Left cardiac atrium (tissue), 4 donors: Measurements from ENCODE around the gene COL4A1. TPM values are rescaled to one million over a fixed set of nuclear protein-coding genes. Genes with fewer than 3 reads are reported as not detected.
A peak's percentile ranks its signal among the peaks of the same experiment; 100 is the strongest.
"Not testable (repeated sequence)": the region's sequence is repeated elsewhere in the genome, so short reads cannot be mapped to it uniquely, and the experiment has no call there.

ENCODE experiments used
- ATAC-seq, 2 donors: fragments of 200-7000 bp; cut with Tn5 transposase; one replicate each; pipeline ENCODE4 v1.9.1; 2020; ENCODE audit warnings: mild to moderate bottlenecking in 2 of 2, moderate library complexity in 2 of 2
- DNase-seq: peaks from one replicate; pipeline ENCODE4 v3.0.0-alpha.2; 2020
- intact Hi-C, 2 donors: fragments of 100-400 bp; cut with DNase I; formaldehyde crosslinking; loops; one replicate each; pipeline versions ENCODE4 v1.14.1 to v1.15.1; 2022 to 2023
- total RNA-seq, 2 donors: library from RNA; stranded (reverse); fragmentation: NEBNext Ultra II Directional; extraction: Animal tissue kit (Norgen Biotek cat#: 25700); gene quantifications; one replicate each; pipeline ENCODE4 v1.2.1, GENCODE V29; 2021
- donor health status: DM: no; HTN: yes; CAD: no.
- donor health status: DM: no; HTN: yes; CAD: no; lungs with severe emphysema.
- donor health status: DM: yes; HTN: yes; CAD: no.
- donor health status: Dilated cardiomyopathy.

Gene COL4A1
- total RNA-seq, 2 donors from 2014 or later, result 210 to 456 TPM

- intact Hi-C loops, result no loop called here
- no peak for ATAC-seq
- DNase-seq, result no peak
Observed at GRCh38 chr13:110114316-110114715, 192.6 kb downstream of the COL4A1 start.

GRCh38 chr13:110113284-110113764 is 193.6 kb downstream of the COL4A1 start:
- DNase-seq (no peak), ATAC-seq (no peak)
- intact Hi-C loops, result no loop called here

- intact Hi-C loops, ATAC-seq, DNase-seq: not testable (repeated sequence)
Observed at GRCh38 chr13:110112379-110112778, 194.6 kb downstream of the COL4A1 start.

- no peak for ATAC-seq
- intact Hi-C loops, result no loop called here
- DNase-seq, result no peak
Observed at GRCh38 chr13:110110783-110111182, 196.2 kb downstream of the COL4A1 start.

GRCh38 chr13:110109910-110110309 is 197.0 kb downstream of the COL4A1 start:
- intact Hi-C loops, result loop anchor here (5.0 to 10.0 kb wide), 4 partner anchors 225 to 1148 kb away; partner anchors contain the start of gene IRS2 (in 2 of the 2)
- DNase-seq, result peak; percentile 85
- peak; percentile 79 to 95 for ATAC-seq

GRCh38 chr13:110109140-110109783 is 197.7 kb downstream of the COL4A1 start:
- intact Hi-C loops, result loop anchor here (5.0 to 10.0 kb wide), 4 partner anchors 224 to 1147 kb away; partner anchors contain the start of gene IRS2 (in 2 of the 2)
- DNase-seq, result no peak
- ATAC-seq, result peak in 1 of 2 donors; percentile 2

- intact Hi-C loops, result loop anchor here (5.0 to 10.0 kb wide), 4 partner anchors 224 to 1146 kb away; partner anchors contain the start of gene IRS2 (in 2 of the 2)
- peak; percentile 92 to 93 for ATAC-seq
Observed at GRCh38 chr13:110108348-110109139, 198.4 kb downstream of the COL4A1 start.

GRCh38 chr13:110107568-110108347 is 199.2 kb downstream of the COL4A1 start:
- intact Hi-C loops, result loop anchor here (5.0 to 10.0 kb wide), 4 partner anchors 223 to 1145 kb away; partner anchors contain the start of gene IRS2 (in 2 of the 2)

More at GRCh38 chr13:110108348-110109139, 198.4 kb downstream of the COL4A1 start:
- peak; percentile 85 for DNase-seq

GRCh38 chr13:110106726-110107125 is 200.2 kb downstream of the COL4A1 start:
- intact Hi-C loops, result loop anchor here (5.0 to 10.0 kb wide), 4 partner anchors 222 to 1144 kb away; partner anchors contain the start of gene IRS2 (in 2 of the 2)
- ATAC-seq (peak; percentile 47 to 58), DNase-seq (peak; percentile 63)

More at GRCh38 chr13:110107568-110108347, 199.2 kb downstream of the COL4A1 start:
- ATAC-seq (no peak), DNase-seq (no peak)

- intact Hi-C loops, result loop anchor here (5.0 to 10.0 kb wide), 4 partner anchors 220 to 1143 kb away; partner anchors contain the start of gene IRS2 (in 2 of the 2)
- ATAC-seq (no peak), DNase-seq (no peak)
Observed at GRCh38 chr13:110105136-110105535, 201.8 kb downstream of the COL4A1 start.

- DNase-seq (no peak), ATAC-seq (no peak)
- intact Hi-C loops, result loop anchor here (10.0 kb wide), 2 partner anchors 219 to 319 kb away; partner anchors contain the start of gene IRS2 (in 1 of the 2)
Observed at GRCh38 chr13:110103534-110103933, 203.4 kb downstream of the COL4A1 start.

- no peak for DNase-seq
- peak in 1 of 2 donors; percentile 38 for ATAC-seq
- intact Hi-C loops, result loop anchor here (10.0 kb wide), 2 partner anchors 218 to 318 kb away; partner anchors contain the start of gene IRS2 (in 1 of the 2)
Observed at GRCh38 chr13:110103026-110103425, 203.9 kb downstream of the COL4A1 start.

GRCh38 chr13:110102053-110102452 is 204.9 kb downstream of the COL4A1 start:
- DNase-seq, result no peak

GRCh38 chr13:110099922-110100321 is 207.0 kb downstream of the COL4A1 start:
- ATAC-seq, result no peak
- DNase-seq, result no peak
- intact Hi-C loops, result loop anchor here (10.0 kb wide), 2 partner anchors 215 to 315 kb away; partner anchors contain the start of gene IRS2 (in 1 of the 2)

More at GRCh38 chr13:110102053-110102452, 204.9 kb downstream of the COL4A1 start:
- no peak for ATAC-seq
- intact Hi-C loops, result loop anchor here (10.0 kb wide), 2 partner anchors 217 to 317 kb away; partner anchors contain the start of gene IRS2 (in 1 of the 2)
